GM19099 (cell line): ENCODE data around the gene GNA12.
A peak's percentile ranks its signal among the peaks of the same experiment; 100 is the strongest.

Source experiments
- POLR2A ChIP-seq: IDR thresholded peaks from 3 replicates; pipeline ENCODE4 v1.6.1; 2011; ENCODE audit warnings: low read depth; ENCODE audit not compliant: insufficient read length; ENCODE audit errors: extremely low read depth

GNA12 gene

GRCh38 chr7:2719007-2719406 lies 125.1 kb downstream of the GNA12 start:
- no peak for TF ChIP-seq POLR2A

- no peak for TF ChIP-seq POLR2A
Measured at GRCh38 chr7:2718296-2718965, 125.7 kb downstream of the GNA12 start.

- TF ChIP-seq POLR2A, result no peak
Measured at GRCh38 chr7:2717293-2718261, 126.5 kb downstream of the GNA12 start.

GRCh38 chr7:2716906-2717292 lies 127.2 kb downstream of the GNA12 start:
- no peak for TF ChIP-seq POLR2A

- TF ChIP-seq POLR2A, result no peak
Measured at GRCh38 chr7:2716488-2716887, 127.6 kb downstream of the GNA12 start.

- TF ChIP-seq POLR2A, result no peak
Measured at GRCh38 chr7:2715341-2716231, 128.5 kb downstream of the GNA12 start.

GRCh38 chr7:2714636-2715035 lies 129.5 kb downstream of the GNA12 start:
- TF ChIP-seq POLR2A, result no peak

GRCh38 chr7:2713978-2714377 lies 130.1 kb downstream of the GNA12 start:
- no peak for TF ChIP-seq POLR2A

GRCh38 chr7:2713370-2713769 lies 130.7 kb downstream of the GNA12 start:
- no peak for TF ChIP-seq POLR2A

- no peak for TF ChIP-seq POLR2A
Measured at GRCh38 chr7:2711895-2712675, 132.0 kb downstream of the GNA12 start.

- TF ChIP-seq POLR2A, result peak; percentile 32
Measured at GRCh38 chr7:2710901-2711551, 133.1 kb downstream of the GNA12 start.

- no peak for TF ChIP-seq POLR2A
Measured at GRCh38 chr7:2710286-2710655, 133.8 kb downstream of the GNA12 start.

- peak; percentile 68 for TF ChIP-seq POLR2A
Measured at GRCh38 chr7:2709553-2710285, 134.4 kb downstream of the GNA12 start.
